ENCODE results near the gene UGT1A8. TPM values are rescaled to one million over a fixed set of nuclear protein-coding genes. Genes with fewer than 3 reads are reported as not detected.
"Not testable (repeated sequence)": the region's sequence is repeated elsewhere in the genome, so short reads cannot be mapped to it uniquely, and the experiment has no call there.

The UGT1A8 gene
- total RNA-seq, 2 donors from 2014 or later = not detected

- ATAC-seq = no peak
- DNase-seq (ENCODE audit: low spot score in 2 of 2) = no peak
- no peaks in the 10 kb centered on the region for H3K36me3 Mint-ChIP-seq
- peaks cover 0 to 4% of the 10 kb centered on the region in 2 donors for H3K9me3 Mint-ChIP-seq
- no peak within 1 kb of the TSS for H3K27ac Mint-ChIP-seq
Measured at GRCh38 chr2:233728723-233729301, 111.4 kb downstream of the UGT1A8 start, which contains the start of gene UGT1A3. UGT1A3 (plus strand) TSS chr2:233729042; CDS start chr2:233729127, 85 bp downstream.

- not testable (repeated sequence) for ATAC-seq; H3K9me3 Mint-ChIP-seq; H3K27ac Mint-ChIP-seq; DNase-seq (ENCODE audit: low spot score in 2 of 2); H3K36me3 Mint-ChIP-seq
Measured at GRCh38 chr2:233736868-233737653, 119.6 kb downstream of the UGT1A8 start.

GRCh38 chr2:233740870-233741269 lies 123.4 kb downstream of the UGT1A8 start:
- Mint-ChIP-seq H3K36me3 (no peaks in the 10 kb centered on the region), H3K9me3 (peaks cover 0 to 4% of the 10 kb centered on the region in 2 donors), H3K27ac (no peak overlapping the region)
- ATAC-seq = no peak
- no peak for DNase-seq (ENCODE audit: low spot score in 2 of 2)

- Mint-ChIP-seq H3K9me3 (no peaks in the 10 kb centered on the region), H3K27ac (no peak overlapping the region), H3K36me3 (no peaks in the 10 kb centered on the region)
- no peak for DNase-seq (ENCODE audit: low spot score in 2 of 2)
- no peak for ATAC-seq
Measured at GRCh38 chr2:233743464-233744259, 126.2 kb downstream of the UGT1A8 start.

- Mint-ChIP-seq H3K36me3 (peaks cover 0 to 6% of the 10 kb centered on the region in 2 donors), H3K27ac (no peak overlapping the region), H3K9me3 (peaks cover 6% of the 10 kb centered on the region in 2 donors)
- no peak for ATAC-seq
- no peak for DNase-seq (ENCODE audit: low spot score in 2 of 2)
Measured at GRCh38 chr2:233745073-233745755, 127.8 kb downstream of the UGT1A8 start.

- not testable (repeated sequence) for ATAC-seq; DNase-seq (ENCODE audit: low spot score in 2 of 2); H3K9me3 Mint-ChIP-seq; H3K27ac Mint-ChIP-seq
- H3K36me3 Mint-ChIP-seq = peaks cover 0 to 11% of the 10 kb centered on the region in 2 donors
Measured at GRCh38 chr2:233745838-233746237, 128.4 kb downstream of the UGT1A8 start.

- H3K27ac Mint-ChIP-seq = no peak overlapping the region
- H3K36me3 Mint-ChIP-seq = peaks cover 0 to 18% of the 10 kb centered on the region in 2 donors
- no peak for DNase-seq (ENCODE audit: low spot score in 2 of 2)
- peaks cover 7 to 10% of the 10 kb centered on the region in 2 donors for H3K9me3 Mint-ChIP-seq
- ATAC-seq = no peak
Measured at GRCh38 chr2:233746475-233747282, 129.2 kb downstream of the UGT1A8 start.

- no peak overlapping the region for H3K27ac Mint-ChIP-seq
Measured at GRCh38 chr2:233747283-233747544, 129.8 kb downstream of the UGT1A8 start.

GRCh38 chr2:233750689-233751088 lies 133.3 kb downstream of the UGT1A8 start:
- DNase-seq (ENCODE audit: low spot score in 2 of 2) = not testable (repeated sequence)
- H3K9me3 Mint-ChIP-seq = peaks cover 7 to 12% of the 10 kb centered on the region in 2 donors

More at GRCh38 chr2:233747283-233747544, 129.8 kb downstream of the UGT1A8 start:
- ATAC-seq = no peak
- peaks cover 7 to 12% of the 10 kb centered on the region in 2 donors for H3K9me3 Mint-ChIP-seq
- DNase-seq (ENCODE audit: low spot score in 2 of 2) = no peak
- H3K36me3 Mint-ChIP-seq = peaks cover 0 to 20% of the 10 kb centered on the region in 2 donors

GRCh38 chr2:233751212-233752009 lies 134.0 kb downstream of the UGT1A8 start:
- ATAC-seq; DNase-seq (ENCODE audit: low spot score in 2 of 2); H3K27ac Mint-ChIP-seq: not testable (repeated sequence)
- H3K36me3 Mint-ChIP-seq = peaks cover 0 to 20% of the 10 kb centered on the region in 2 donors
- H3K9me3 Mint-ChIP-seq = peaks cover 7 to 12% of the 10 kb centered on the region in 2 donors

More at GRCh38 chr2:233750689-233751088, 133.3 kb downstream of the UGT1A8 start:
- H3K36me3 Mint-ChIP-seq = peaks cover 0 to 20% of the 10 kb centered on the region in 2 donors
- not testable (repeated sequence) for H3K27ac Mint-ChIP-seq, ATAC-seq

- ATAC-seq (no peak), DNase-seq (ENCODE audit: low spot score in 2 of 2) (no peak)
- H3K27ac Mint-ChIP-seq = no peak overlapping the region
- peaks cover 2 to 8% of the 10 kb centered on the region in 2 donors for H3K9me3 Mint-ChIP-seq
- H3K36me3 Mint-ChIP-seq = peaks cover 0 to 16% of the 10 kb centered on the region in 2 donors
Measured at GRCh38 chr2:233754872-233755611, 137.6 kb downstream of the UGT1A8 start.

- DNase-seq (ENCODE audit: low spot score in 2 of 2) (no peak), ATAC-seq (no peak)
- H3K27ac Mint-ChIP-seq = no peak overlapping the region
- peaks cover 0 to 3% of the 10 kb centered on the region in 2 donors for H3K9me3 Mint-ChIP-seq
- H3K36me3 Mint-ChIP-seq = peaks cover 0 to 4% of the 10 kb centered on the region in 2 donors
Measured at GRCh38 chr2:233756429-233757081, 139.1 kb downstream of the UGT1A8 start.

- Mint-ChIP-seq H3K9me3 (no peaks in the 10 kb centered on the region), H3K36me3 (no peaks in the 10 kb centered on the region), H3K27ac (no peak overlapping the region)
- ATAC-seq (no peak), DNase-seq (ENCODE audit: low spot score in 2 of 2) (no peak)
Measured at GRCh38 chr2:233758141-233758540, 140.7 kb downstream of the UGT1A8 start.

- no peak overlapping the region for H3K27ac Mint-ChIP-seq
- H3K9me3 Mint-ChIP-seq = no peaks in the 10 kb centered on the region
- no peak for DNase-seq (ENCODE audit: low spot score in 2 of 2)
- ATAC-seq = no peak
- no peaks in the 10 kb centered on the region for H3K36me3 Mint-ChIP-seq
Measured at GRCh38 chr2:233758849-233759248, 141.4 kb downstream of the UGT1A8 start.
